HepG2 (cell line): ENCODE data around the gene STX1B. TPM values are rescaled to one million over a fixed set of nuclear protein-coding genes. Genes with fewer than 3 reads are reported as not detected.

Experiments
- EHMT2 ChIP-seq: fragments of 200-600 bp; sonication (generic); IDR thresholded peaks from 2 replicates; pipeline ENCODE4 v1.7.0; 2017; ENCODE audit warnings: antibody characterized with exemption, low read depth, low read length, borderline replicate concordance
- GABPA ChIP-seq, 2 experiments: IDR thresholded peaks; 2 replicates each; pipeline ENCODE4 v1.6.1; 2011 to 2016; ENCODE audit warnings: low read depth in 2 of 2, low read length in 1 of 2, missing biosample characterization in 1 of 2, missing genetic modification characterization in 1 of 2
- HIVEP1 ChIP-seq: sonication (generic); formaldehyde crosslinking; IDR thresholded peaks from 2 replicates; pipeline ENCODE4 v1.4.0; 2020; ENCODE audit warnings: mild to moderate bottlenecking, missing genetic modification reagents
- HNF4G ChIP-seq, 2 experiments: sonication (generic) in 1 of 2; formaldehyde crosslinking in 1 of 2; IDR thresholded peaks; 2 replicates each; pipeline versions ENCODE4 v1.4.0 to v1.6.1; 2011 to 2020; ENCODE audit warnings: borderline replicate concordance in 2 of 2, low read depth in 2 of 2, mild to moderate bottlenecking in 2 of 2, low read length in 1 of 2, missing genetic modification reagents in 1 of 2, moderate library complexity in 1 of 2
- KLF6 ChIP-seq: IDR thresholded peaks from 2 replicates; pipeline ENCODE4 v1.8.0; 2016; ENCODE audit warnings: missing biosample characterization, missing genetic modification reagents
- MEF2D ChIP-seq: sonication (generic); formaldehyde crosslinking; IDR thresholded peaks from 2 replicates; pipeline ENCODE4 v1.5.1; 2020; ENCODE audit warnings: mild to moderate bottlenecking, missing genetic modification reagents
- NFIB ChIP-seq: sonication (generic); formaldehyde crosslinking; IDR thresholded peaks from 2 replicates; pipeline ENCODE4 v1.9.0; 2021; ENCODE audit warnings: missing genetic modification reagents, mild to moderate bottlenecking, borderline replicate concordance
- NONO ChIP-seq, 2 experiments: fragments of 450-650 bp in 1 of 2; sonication (generic) in 1 of 2; formaldehyde crosslinking in 1 of 2; IDR thresholded peaks in 1 of 2; conservative IDR thresholded peaks in 1 of 2; 2 replicates each; pipeline versions ENCODE4 v1.6.1 to v1.8.0; 2017 to 2022; ENCODE audit warnings: mild to moderate bottlenecking in 1 of 2, missing genetic modification reagents in 1 of 2, moderate library complexity in 1 of 2
- PAWR ChIP-seq: sonication (generic); formaldehyde crosslinking; IDR thresholded peaks from 2 replicates; pipeline ENCODE4 v1.4.0; 2020; ENCODE audit warnings: missing genetic modification reagents, mild to moderate bottlenecking, borderline replicate concordance
- TARDBP ChIP-seq: sonication (generic); formaldehyde crosslinking; IDR thresholded peaks from 2 replicates; pipeline ENCODE4 v1.8.0; 2022; ENCODE audit warnings: mild to moderate bottlenecking, missing genetic modification reagents
- UBTF ChIP-seq: sonication (generic); formaldehyde crosslinking; IDR thresholded peaks from 2 replicates; pipeline ENCODE4 v1.4.0; 2020; ENCODE audit warnings: mild to moderate bottlenecking, missing genetic modification reagents
- YY1 ChIP-seq: IDR thresholded peaks from 2 replicates; pipeline ENCODE4 v1.6.1; 2011; ENCODE audit warnings: low read length, low read depth, moderate library complexity, mild to moderate bottlenecking; ENCODE audit not compliant: insufficient read depth, insufficient replicate concordance
- ZNF124 ChIP-seq: sonication (generic); formaldehyde crosslinking; IDR thresholded peaks from 2 replicates; pipeline ENCODE4 v1.4.0; 2020; ENCODE audit warnings: missing genetic modification reagents
- ZNF331 ChIP-seq: sonication (generic); formaldehyde crosslinking; IDR thresholded peaks from 2 replicates; pipeline ENCODE4 v1.4.0; 2020; ENCODE audit warnings: missing genetic modification reagents
- ZNF367 ChIP-seq: sonication (generic); formaldehyde crosslinking; IDR thresholded peaks from 2 replicates; pipeline ENCODE4 v1.4.0; 2020; ENCODE audit warnings: missing genetic modification reagents, borderline replicate concordance
- ZNF513 ChIP-seq: sonication (generic); formaldehyde crosslinking; conservative IDR thresholded peaks from 2 replicates; pipeline ENCODE4 v1.5.0; 2020; ENCODE audit warnings: missing genetic modification reagents
- ZNF607 ChIP-seq: sonication (generic); formaldehyde crosslinking; IDR thresholded peaks from 2 replicates; pipeline ENCODE4 v1.5.1; 2020; ENCODE audit warnings: missing genetic modification reagents, mild to moderate bottlenecking, borderline replicate concordance
- ZNF768 ChIP-seq: sonication (generic); formaldehyde crosslinking; IDR thresholded peaks from 2 replicates; pipeline ENCODE4 v1.4.0; 2020; ENCODE audit warnings: missing genetic modification reagents
- ZNF784 ChIP-seq: sonication (generic); formaldehyde crosslinking; IDR thresholded peaks from 2 replicates; pipeline ENCODE4 v1.5.1; 2020; ENCODE audit warnings: missing genetic modification reagents, mild to moderate bottlenecking, borderline replicate concordance
- ZSCAN5A ChIP-seq: sonication (generic); formaldehyde crosslinking; IDR thresholded peaks from 2 replicates; pipeline ENCODE4 v1.8.0; 2022; ENCODE audit warnings: mild to moderate bottlenecking, missing genetic modification reagents, borderline replicate concordance
- polyA plus RNA-seq, 8 experiments: library from polyadenylated mRNA; depleted of rRNA in 3 of 8; stranded (reverse) in 7 of 8; unstranded in 1 of 8; fragments of >200 nt; fragmentation: Illumina TruSeq in 4 of 8; extraction: Trizol in 4 of 8; gene quantifications; 2 replicates each; pipeline versions ENCODE4 v1.2.1 to v1.2.3, GENCODE V29; 2011 to 2016; ENCODE audit warnings: low read depth in 4 of 8, missing spikeins in 1 of 8, mixed read lengths in 1 of 8; ENCODE audit not compliant: insufficient read depth in 1 of 8
- total RNA-seq, 5 experiments: library from RNA; depleted of rRNA; stranded (reverse); fragments of >200 nt; fragmentation: Illumina TruSeq; extraction: Trizol; gene quantifications; 2 replicates each; pipeline ENCODE4 v1.2.3, GENCODE V29; 2016; ENCODE audit warnings: low read depth in 1 of 5

STX1B gene
- total and polyA plus RNA-seq, 2 of the 13 experiments (the other 11 are each of a cell fraction or from before 2014, with no cell fraction given), result 2.1 to 3.0 TPM

GRCh38 chr16:31032736-31033708 is 22.6 kb upstream of the STX1B start, which contains the start of gene STX4 (continued):
- TF ChIP-seq TARDBP, result peak; percentile 92
- TF ChIP-seq GABPA (IDR thresholded peaks at IDR 0.05; ENCODE audit: low read depth, low read length), result peak; percentile 99
- peak; percentile 99 for TF ChIP-seq GABPA (CRISPR knock-in tag; IDR thresholded peaks at IDR 0.05; ENCODE audit: low read depth)
- TF ChIP-seq YY1, result peak; percentile 57
- 0 out of 2 replicates have a peak, but pooled peaks have one; percentile 59 for TF ChIP-seq ZNF513
- peak; percentile 63 for TF ChIP-seq UBTF (CRISPR knock-in tag)
- TF ChIP-seq NFIB (CRISPR knock-in tag), result peak; percentile 63; the same call in 1 of the 2 replicates
- peak; percentile 79 for TF ChIP-seq ZNF607 (CRISPR knock-in tag)
- TF ChIP-seq HIVEP1 (CRISPR knock-in tag), result peak; percentile 80
- TF ChIP-seq ZSCAN5A (CRISPR knock-in tag), result peak; percentile 82; the same call in 1 of the 2 replicates
- peak; percentile 77 for TF ChIP-seq MEF2D
- peak; percentile 82; the same call in 1 of the 2 replicates for TF ChIP-seq ZNF124 (CRISPR knock-in tag)
- TF ChIP-seq EHMT2, result no peak
- TF ChIP-seq KLF6 (CRISPR knock-in tag), result 0 out of 2 replicates have a peak, but pooled peaks have one; percentile 18
- TF ChIP-seq ZNF331, result peak; percentile 26
- no peak for TF ChIP-seq PAWR (CRISPR knock-in tag)
- no peak for TF ChIP-seq HNF4G (IDR thresholded peaks at IDR 0.05; ENCODE audit: borderline replicate concordance, low read depth, low read length)
- TF ChIP-seq HNF4G (CRISPR knock-in tag; IDR thresholded peaks at IDR 0.05; ENCODE audit: borderline replicate concordance, low read depth), result 0 out of 2 replicates have a peak, but pooled peaks have one; percentile 59
- peak; percentile 81 for TF ChIP-seq ZNF784 (CRISPR knock-in tag)
- TF ChIP-seq NONO (IDR thresholded peaks at IDR 0.05), result no peak
- peak; percentile 77; the same call in 1 of the 2 replicates for TF ChIP-seq NONO (CRISPR knock-in tag; conservative IDR thresholded peaks at IDR 0.05)
- TF ChIP-seq ZNF768, result peak; percentile 70
- peak; percentile 56; the same call in 1 of the 2 replicates for TF ChIP-seq ZNF367 (CRISPR knock-in tag)
